ENCODE data around the gene TCFL5.

DNA sequence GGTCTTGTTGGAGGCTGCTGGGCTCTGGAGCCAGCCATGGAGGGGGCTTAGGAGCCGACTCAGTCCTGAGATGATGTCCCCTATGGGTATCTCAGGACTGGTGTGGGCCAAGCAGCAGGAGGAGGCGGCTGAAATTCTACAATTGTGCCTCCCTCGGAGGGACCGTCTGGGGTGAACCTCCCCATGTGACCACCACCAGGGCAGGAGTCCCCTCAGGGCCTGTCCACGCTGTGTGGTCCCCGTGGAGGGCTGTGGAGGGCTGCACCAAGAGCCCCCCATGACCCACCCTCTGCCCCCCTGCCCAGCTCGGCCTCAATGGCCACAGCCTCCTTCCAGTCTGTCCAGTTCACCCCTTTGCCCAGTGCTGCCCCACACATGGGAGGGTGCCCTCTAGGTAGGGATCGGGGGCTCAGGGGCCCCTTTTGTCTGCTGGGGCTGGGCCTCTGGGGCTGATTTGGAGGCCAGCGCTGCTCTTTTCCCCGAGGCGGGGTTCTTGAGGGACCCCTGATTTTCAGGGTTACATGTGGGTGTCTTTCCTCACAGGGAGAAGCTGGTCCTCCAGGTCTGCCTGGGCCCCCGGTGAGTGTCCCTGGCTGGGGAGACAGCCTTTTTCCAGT, 43.5 kb downstream of the TCFL5 start:
- TF ChIP-seq EZH2 (IDR thresholded peaks at IDR 0.05; ENCODE audit: borderline replicate concordance, low read depth, low read length, severe bottlenecking) = no peak
- no peak for TF ChIP-seq POLR2A (IDR thresholded peaks at IDR 0.05; ENCODE audit: low read depth, low read length)

Data from endothelial cell of umbilical vein (primary cell).